Activated CD4-positive, alpha-beta memory T cell treated with anti-CD3 and anti-CD28 coated beads for 36 hours (primary cell): ENCODE measurements around the gene PITPNM3. TPM values are rescaled to one million over a fixed set of nuclear protein-coding genes. Genes with fewer than 3 reads are reported as not detected.
A peak's percentile ranks its signal among the peaks of the same experiment; 100 is the strongest.

Experiments
- CTCF ChIA-PET: fragments of 350-600 bp; sonication (Branson Sonifier 250); formaldehyde crosslinking; loops from one replicate; lab custom pipeline; 2021; ENCODE audit warnings: antibody characterized with exemption, inconsistent platforms; lab: Charles Lee
- POLR2A ChIA-PET: fragments of 350-600 bp; sonication (Branson Sonifier 250); formaldehyde crosslinking; loops from one replicate; lab custom pipeline; 2021; ENCODE audit warnings: antibody characterized with exemption; lab: Charles Lee
- DNase-seq: peaks from one replicate; pipeline ENCODE4 v3.0.0-alpha.2; 2020
- H3K27ac Mint-ChIP-seq: one replicate; pipeline ENCODE4 v1.8.0; 2021; ENCODE audit warnings: mixed read lengths
- H3K27me3 Mint-ChIP-seq: one replicate; pipeline ENCODE4 v1.8.0; 2021; ENCODE audit warnings: mixed read lengths
- H3K36me3 Mint-ChIP-seq: one replicate; pipeline ENCODE4 v1.8.0; 2021; ENCODE audit warnings: mixed read lengths
- H3K4me1 Mint-ChIP-seq: one replicate; pipeline ENCODE4 v1.8.0; 2021; ENCODE audit warnings: low read depth, mixed read lengths
- H3K4me3 Mint-ChIP-seq: one replicate; pipeline ENCODE4 v1.8.0; 2021; ENCODE audit warnings: mild to moderate bottlenecking, mixed read lengths
- H3K9me3 Mint-ChIP-seq: one replicate; pipeline ENCODE4 v1.8.0; 2021; ENCODE audit warnings: mixed read lengths
- intact Hi-C: fragments of 100-400 bp; cut with micrococcal nuclease; formaldehyde crosslinking; loops from one replicate; pipeline ENCODE4 v1.15.1; 2023
- total RNA-seq, 2 experiments: library from RNA; stranded (reverse); gene quantifications; one replicate each; pipeline ENCODE4 v1.2.3, GENCODE V29; 2021

The PITPNM3 gene
- total RNA-seq, 2 experiments from 2014 or later = 0.41 to 0.48 TPM

DNA sequence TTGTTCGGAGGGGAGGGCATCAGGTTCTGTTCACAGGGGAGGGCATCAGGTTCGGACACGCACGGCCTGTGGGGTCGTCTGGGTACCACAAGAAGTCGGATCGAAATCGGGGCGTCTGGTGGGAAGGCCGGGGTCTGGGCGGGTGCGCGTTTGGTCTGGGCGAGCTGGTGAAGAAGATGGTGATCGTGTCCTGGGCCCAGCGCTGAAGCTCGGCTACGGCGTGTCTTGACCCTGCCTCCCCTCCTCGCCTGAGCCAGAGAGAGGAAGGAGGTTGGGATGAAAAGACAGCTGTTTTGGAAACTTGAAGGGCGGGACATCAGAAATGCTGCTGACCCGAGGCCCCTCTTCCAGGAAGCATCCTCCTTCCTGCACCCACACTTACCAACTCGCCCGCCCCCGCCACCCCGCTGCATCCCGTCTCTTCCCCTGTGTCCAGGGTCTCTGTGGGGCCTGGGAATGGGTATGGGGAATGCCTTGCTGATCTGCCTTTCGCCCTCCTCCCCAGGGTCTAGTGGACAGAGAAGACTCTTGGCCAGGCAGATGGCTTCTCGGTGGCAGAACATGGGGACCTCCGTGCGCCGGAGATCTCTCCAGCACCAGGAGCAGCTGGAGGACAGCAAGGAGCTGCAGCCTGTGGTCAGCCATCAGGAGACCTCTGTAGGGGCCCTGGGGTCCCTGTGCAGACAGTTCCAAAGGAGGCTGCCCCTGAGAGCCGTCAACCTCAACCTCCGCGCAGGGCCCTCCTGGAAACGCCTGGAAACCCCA lies 111.6 kb downstream of the PITPNM3 start:
- Mint-ChIP-seq H3K4me1 (peaks cover 12% of the 10 kb centered on the region), H3K36me3 (no peaks in the 10 kb centered on the region), H3K27ac (peak overlapping the region; percentile 77), H3K9me3 (no peaks in the 10 kb centered on the region), H3K4me3 (peak overlapping the region; percentile 95), H3K27me3 (peaks cover 4% of the 10 kb centered on the region)
- ChIA-PET POLR2A (no interaction called here), CTCF (interaction anchor here (2.3 to 2.5 kb wide), 2 partner anchors 9 to 28 kb away, joined by 7 to 13 read pairs; no protein-coding TSS in a partner anchor)
- intact Hi-C loops = loop anchor here (5.0 kb wide), 1 partner anchor 198 kb away; the partner anchor contains the start of genes KIAA0753 and TXNDC17
- no peak for DNase-seq

DNA sequence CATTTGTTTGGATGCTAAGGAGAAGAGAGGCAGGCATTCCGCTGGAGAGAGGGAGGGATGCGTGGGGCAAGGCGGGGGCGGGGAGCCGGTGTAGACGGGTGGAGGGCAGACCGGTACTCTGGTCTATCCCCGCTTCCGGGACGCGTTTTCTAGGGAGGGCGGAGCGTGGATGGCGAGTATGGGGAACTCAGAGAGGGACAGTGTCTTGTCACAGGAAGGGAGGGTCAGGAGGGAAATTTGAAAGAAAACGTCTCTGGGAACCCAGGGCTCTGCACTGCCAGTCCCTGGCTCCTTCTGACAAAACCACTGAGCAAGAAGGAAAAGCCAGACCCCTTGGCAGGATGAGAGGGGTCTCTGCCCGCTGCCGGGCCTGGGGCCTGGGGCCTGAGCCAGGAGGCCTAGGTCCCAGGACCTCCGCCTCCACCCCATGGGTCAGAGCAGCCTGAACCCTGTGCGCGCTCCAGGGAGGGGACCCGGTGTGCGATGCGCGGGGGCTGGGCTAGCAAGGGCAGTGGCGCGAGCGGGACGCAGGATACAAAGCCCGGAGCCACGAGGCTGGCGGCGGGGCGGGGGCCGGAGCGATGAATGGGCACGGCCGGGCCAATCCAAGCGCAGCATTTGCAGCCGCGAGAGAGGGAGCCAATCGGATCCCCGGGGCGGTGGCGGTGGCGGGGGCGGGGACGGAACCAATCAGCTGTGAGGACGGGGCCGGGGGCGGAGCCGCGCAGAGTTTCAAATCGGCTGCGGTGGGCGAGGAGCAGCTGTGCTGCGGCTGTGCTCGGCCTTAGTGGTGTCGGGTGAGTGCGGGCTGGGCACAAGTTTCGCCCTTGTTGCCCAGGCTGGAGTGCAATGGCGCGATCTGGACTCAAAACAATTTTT lies 112.4 kb downstream of the PITPNM3 start, which contains the start of gene PIMREG:
Gene PIMREG (plus strand): TSS at position 764 of the 879 bp plus-strand sequence. CDS start 656 bp downstream, outside the sequence.
- Mint-ChIP-seq H3K27ac (peak within 1 kb of the TSS; percentile 86), H3K4me3 (peak within 1 kb of the TSS; percentile 95), H3K36me3 (no peaks in the 10 kb centered on the region), H3K27me3 (peaks cover 4% of the 10 kb centered on the region), H3K9me3 (no peaks in the 10 kb centered on the region), H3K4me1 (peaks cover 12% of the 10 kb centered on the region)
- peak; percentile 97 for DNase-seq
- intact Hi-C loops = loop anchor here (5.0 kb wide), 1 partner anchor 198 kb away; the partner anchor contains the start of genes KIAA0753 and TXNDC17
- ChIA-PET POLR2A (interaction anchor here (0.7 kb wide), 1 partner anchor 297 kb away, joined by 3 read pairs; no protein-coding TSS in a partner anchor), CTCF (interaction anchor here (1.4 to 2.5 kb wide), 3 partner anchors 8 to 857 kb away, joined by 3 to 13 read pairs (median 7); no protein-coding TSS in a partner anchor)

DNA sequence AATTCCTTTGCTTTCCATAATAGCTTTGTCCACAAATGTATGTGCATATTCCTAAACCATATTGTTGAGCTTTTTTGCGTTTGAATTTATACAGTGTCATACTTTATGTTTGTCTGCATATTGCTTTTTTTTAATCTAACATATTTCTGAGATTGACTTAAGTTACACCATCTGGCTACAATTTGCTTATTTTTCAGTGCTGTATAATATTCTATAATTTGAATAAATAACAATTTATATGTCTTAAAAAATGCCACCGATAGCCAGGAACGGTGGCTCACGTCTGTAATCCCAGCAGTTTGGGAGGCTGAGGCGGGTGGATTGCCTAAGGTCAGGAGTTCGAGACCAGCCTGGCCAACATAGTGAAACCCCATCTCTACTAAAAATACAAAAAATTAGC lies 113.6 kb downstream of the PITPNM3 start:
- ChIA-PET CTCF (interaction anchor here (0.9 to 1.4 kb wide), 2 partner anchors 17 to 855 kb away, joined by 3 read pairs; no protein-coding TSS in a partner anchor), POLR2A (no interaction called here)
- intact Hi-C loops = loop anchor here (5.0 kb wide), 1 partner anchor 200 kb away; the partner anchor contains the start of genes KIAA0753 and TXNDC17
- peaks cover 5% of the 10 kb centered on the region for H3K27me3 Mint-ChIP-seq
- no peak overlapping the region for H3K4me3 Mint-ChIP-seq
- no peak overlapping the region for H3K27ac Mint-ChIP-seq
- H3K9me3 Mint-ChIP-seq = no peaks in the 10 kb centered on the region
- H3K36me3 Mint-ChIP-seq = no peaks in the 10 kb centered on the region
- H3K4me1 Mint-ChIP-seq = peaks cover 12% of the 10 kb centered on the region
- DNase-seq = no peak

DNA sequence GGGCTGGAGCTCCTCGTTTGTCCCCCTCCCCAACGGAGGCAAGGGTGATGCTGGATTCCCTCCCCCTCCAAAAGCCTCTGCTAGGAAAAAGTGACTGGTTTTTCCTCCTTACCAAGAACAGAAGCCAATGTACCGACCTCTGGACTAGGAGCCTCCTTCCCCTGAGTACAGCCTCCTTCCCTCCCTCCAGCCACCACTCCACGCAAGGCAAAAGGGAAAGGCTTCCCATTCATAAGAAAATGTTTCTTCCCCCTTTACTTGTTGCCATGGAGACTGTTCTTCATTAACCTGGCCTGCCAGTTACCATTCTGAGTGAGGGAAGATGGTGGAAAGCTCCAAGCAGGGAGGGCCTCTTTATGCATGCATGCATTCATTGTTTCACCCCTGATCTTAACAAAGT lies 116.4 kb downstream of the PITPNM3 start:
- ChIA-PET POLR2A (no interaction called here), CTCF (interaction anchor here (0.9 to 1.4 kb wide), 4 partner anchors 10 to 853 kb away, joined by 3 to 5 read pairs (median 4); no protein-coding TSS in a partner anchor)
- Mint-ChIP-seq H3K27ac (no peak overlapping the region), H3K27me3 (peaks cover 19% of the 10 kb centered on the region), H3K4me3 (no peak overlapping the region), H3K9me3 (no peaks in the 10 kb centered on the region), H3K4me1 (peaks cover 14% of the 10 kb centered on the region), H3K36me3 (no peaks in the 10 kb centered on the region)
- intact Hi-C loops = loop anchor here (5.0 kb wide), 1 partner anchor 202 kb away; the partner anchor contains the start of genes KIAA0753 and TXNDC17
- DNase-seq = no peak

DNA sequence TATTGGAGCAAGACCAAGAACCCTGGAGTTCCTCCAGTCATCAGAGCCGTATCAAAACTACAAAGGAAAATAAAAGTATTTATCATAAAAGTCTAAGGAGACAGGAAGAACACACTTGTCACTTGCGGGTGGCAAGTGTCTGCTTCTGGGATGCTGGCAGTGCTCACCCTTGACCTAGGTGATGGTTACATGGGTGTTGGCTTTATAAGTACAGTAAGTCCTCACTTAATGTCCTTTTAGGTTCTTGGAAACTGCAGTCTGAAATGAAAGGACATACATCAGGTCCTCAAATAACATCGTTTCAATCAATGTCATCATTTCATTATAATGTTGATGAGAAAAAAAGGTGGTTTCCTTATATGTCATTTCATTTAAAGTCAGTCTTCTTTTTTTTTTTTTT lies 118.4 kb downstream of the PITPNM3 start:
- peaks cover 2% of the 10 kb centered on the region for H3K4me1 Mint-ChIP-seq
- no peaks in the 10 kb centered on the region for H3K36me3 Mint-ChIP-seq
- no peaks in the 10 kb centered on the region for H3K9me3 Mint-ChIP-seq
- no peak for DNase-seq
- intact Hi-C loops = no loop called here
- peaks cover 16% of the 10 kb centered on the region for H3K27me3 Mint-ChIP-seq
- POLR2A ChIA-PET = no interaction called here
- H3K27ac Mint-ChIP-seq = no peak overlapping the region
- H3K4me3 Mint-ChIP-seq = no peak overlapping the region
- CTCF ChIA-PET = no interaction called here

DNA sequence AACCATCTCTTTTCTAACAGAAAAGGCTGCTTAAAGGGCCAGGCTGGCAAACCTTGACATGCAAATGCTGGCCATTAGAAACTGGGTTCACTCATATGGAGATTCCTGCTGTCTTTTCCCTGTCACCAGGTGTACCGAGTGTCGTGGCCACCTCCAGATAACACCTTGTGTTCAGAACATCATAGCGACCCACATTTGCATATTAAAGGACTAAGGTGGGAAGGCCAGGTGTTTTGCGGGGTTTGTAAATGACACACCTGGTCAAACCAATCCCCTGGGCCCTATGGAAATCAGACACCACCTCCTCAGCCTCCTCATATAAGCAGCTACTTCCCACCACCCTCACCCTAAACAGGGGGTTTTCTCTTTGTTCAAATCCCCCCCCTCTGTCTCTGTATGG lies 118.9 kb downstream of the PITPNM3 start:
- no peak overlapping the region for H3K27ac Mint-ChIP-seq
- no peak for DNase-seq
- CTCF ChIA-PET = interaction anchor here (2.3 to 2.6 kb wide), 3 partner anchors 12 to 850 kb away, joined by 12 to 14 read pairs (median 14); no protein-coding TSS in a partner anchor
- no peak overlapping the region for H3K4me3 Mint-ChIP-seq
- no peaks in the 10 kb centered on the region for H3K9me3 Mint-ChIP-seq
- H3K36me3 Mint-ChIP-seq = no peaks in the 10 kb centered on the region
- H3K4me1 Mint-ChIP-seq = peaks cover 2% of the 10 kb centered on the region
- POLR2A ChIA-PET = no interaction called here
- intact Hi-C loops = no loop called here
- H3K27me3 Mint-ChIP-seq = peaks cover 16% of the 10 kb centered on the region

DNA sequence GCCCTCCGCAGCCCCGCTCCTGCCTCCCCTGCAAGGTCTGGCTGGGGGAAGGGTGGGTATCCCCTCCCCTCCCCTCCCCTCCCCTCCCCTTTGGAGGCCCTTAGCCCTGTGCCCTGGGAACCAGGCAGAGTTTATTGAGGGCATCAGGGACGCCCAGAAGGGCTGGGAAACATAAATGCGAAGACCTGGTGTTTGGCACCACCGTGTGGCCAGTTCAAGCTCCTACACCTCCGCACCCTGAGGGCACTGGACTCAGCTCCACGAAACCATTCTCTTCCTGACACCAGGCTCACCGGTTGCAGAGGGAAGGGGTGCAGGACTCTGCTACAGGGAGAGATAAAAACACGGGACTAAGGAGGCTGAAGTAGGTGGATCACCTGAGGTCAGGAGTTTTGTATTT lies 120.4 kb downstream of the PITPNM3 start:
- POLR2A ChIA-PET = interaction anchor here (0.6 kb wide), 2 partner anchors 248 to 995 kb away, joined by 3 read pairs; no protein-coding TSS in a partner anchor
- CTCF ChIA-PET = interaction anchor here (0.8 to 2.6 kb wide), 17 partner anchors 9 to 851 kb away, joined by 3 to 17 read pairs (median 5); partner anchors contain the start of genes NLRP1 and PIMREG
- Mint-ChIP-seq H3K36me3 (peaks cover 3% of the 10 kb centered on the region), H3K27me3 (peaks cover 17% of the 10 kb centered on the region), H3K27ac (no peak overlapping the region), H3K9me3 (peaks cover 7% of the 10 kb centered on the region), H3K4me3 (no peak overlapping the region), H3K4me1 (peaks cover 2% of the 10 kb centered on the region)
- intact Hi-C loops = no loop called here
- peak; percentile 72 for DNase-seq

DNA sequence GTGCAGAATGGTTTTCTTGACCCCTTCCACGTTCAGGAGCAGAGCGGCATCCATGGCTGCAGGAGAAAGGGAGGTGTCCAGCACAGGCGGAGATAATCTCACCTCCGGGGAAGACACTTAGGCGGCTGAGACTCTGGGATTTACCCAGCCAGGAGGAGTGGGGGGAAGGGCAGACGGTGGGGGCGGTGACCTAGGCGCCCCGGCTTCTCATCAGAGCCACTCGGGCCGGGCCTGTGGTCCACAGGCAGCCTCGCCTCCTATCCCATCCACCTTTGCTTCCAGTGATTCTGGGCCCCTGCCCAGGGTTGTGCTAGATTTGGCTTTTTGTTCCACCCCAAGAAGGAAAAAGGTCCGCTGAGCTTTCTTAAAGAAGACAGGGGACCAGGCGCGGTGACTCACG lies 121.3 kb downstream of the PITPNM3 start, which contains the start of gene AIPL1:
Gene AIPL1 (minus strand): TSS at position 71 of the 400 bp plus-strand sequence. CDS start 17 bp downstream, at position 54.
- Mint-ChIP-seq H3K4me3 (no peak within 1 kb of the TSS), H3K9me3 (peaks cover 14% of the 10 kb centered on the region), H3K4me1 (peaks cover 2% of the 10 kb centered on the region), H3K27me3 (peaks cover 16% of the 10 kb centered on the region), H3K36me3 (peaks cover 6% of the 10 kb centered on the region), H3K27ac (no peak within 1 kb of the TSS)
- POLR2A ChIA-PET = no interaction called here
- no peak for DNase-seq
- intact Hi-C loops = no loop called here
- CTCF ChIA-PET = interaction anchor here (1.2 to 2.6 kb wide), 8 partner anchors 11 to 1185 kb away, joined by 4 to 17 read pairs (median 13); no protein-coding TSS in a partner anchor

DNA sequence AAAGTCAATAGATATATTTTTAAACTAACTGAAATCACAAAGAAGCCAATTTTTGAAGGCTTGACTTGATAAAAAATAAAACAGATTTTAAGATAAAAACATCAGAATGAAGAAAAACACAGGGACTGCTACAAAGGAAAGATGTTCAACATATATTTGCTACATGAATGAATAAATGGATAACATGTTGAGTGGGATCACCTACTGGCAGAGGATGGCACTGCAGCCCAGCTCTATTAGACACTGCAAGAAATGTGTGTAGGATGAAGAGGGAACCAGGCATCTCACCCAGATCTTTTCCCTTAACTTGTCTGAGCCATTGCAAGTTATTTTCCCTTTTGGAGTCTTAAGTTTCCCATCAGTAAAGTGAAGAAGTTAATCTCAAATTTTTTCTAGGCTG lies 125.6 kb downstream of the PITPNM3 start:
- POLR2A ChIA-PET = no interaction called here
- Mint-ChIP-seq H3K4me1 (peaks cover 17% of the 10 kb centered on the region), H3K36me3 (peaks cover 6% of the 10 kb centered on the region), H3K27ac (no peak overlapping the region), H3K9me3 (peaks cover 18% of the 10 kb centered on the region), H3K4me3 (no peak overlapping the region), H3K27me3 (peaks cover 3% of the 10 kb centered on the region)
- no peak for DNase-seq
- CTCF ChIA-PET = interaction anchor here (1.0 kb wide), 1 partner anchor 838 kb away, joined by 4 read pairs; no protein-coding TSS in a partner anchor
- intact Hi-C loops = no loop called here

DNA sequence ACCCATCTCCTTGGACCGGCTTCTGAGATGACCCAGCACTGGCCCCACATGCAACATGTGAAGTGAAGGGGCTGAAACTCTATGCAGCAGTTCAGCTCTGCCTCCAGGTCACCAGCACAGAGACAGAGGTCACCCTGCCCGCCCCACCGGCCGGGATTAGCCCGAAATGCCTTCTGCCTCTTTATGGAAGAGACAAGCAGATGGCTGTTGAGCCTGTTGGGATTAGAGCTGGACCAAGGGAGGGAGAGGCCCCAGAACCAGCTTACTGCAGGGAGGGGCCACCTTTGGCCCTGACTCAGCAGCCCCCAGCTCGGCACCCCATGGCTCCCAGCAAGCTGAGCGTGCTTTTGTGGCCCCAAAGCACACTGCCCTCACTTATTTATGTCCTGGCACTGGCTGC lies 127.1 kb downstream of the PITPNM3 start:
- intact Hi-C loops = no loop called here
- H3K27ac Mint-ChIP-seq = no peak overlapping the region
- H3K9me3 Mint-ChIP-seq = peaks cover 18% of the 10 kb centered on the region
- ChIA-PET POLR2A (no interaction called here), CTCF (interaction anchor here (0.7 to 1.3 kb wide), 3 partner anchors 11 to 841 kb away, joined by 3 to 4 read pairs (median 3); no protein-coding TSS in a partner anchor)
- H3K4me3 Mint-ChIP-seq = no peak overlapping the region
- H3K4me1 Mint-ChIP-seq = peaks cover 17% of the 10 kb centered on the region
- peaks cover 6% of the 10 kb centered on the region for H3K36me3 Mint-ChIP-seq
- DNase-seq = no peak
- H3K27me3 Mint-ChIP-seq = peaks cover 6% of the 10 kb centered on the region
